GM12878 (cell line): Measurements from ENCODE around the gene PACS2. TPM values are rescaled to one million over a fixed set of nuclear protein-coding genes. Genes with fewer than 3 reads are reported as not detected.

ENCODE experiments used
- ATAC-seq: fragments of 200-7000 bp; cut with Tn5 transposase; 3 replicates; pipeline ENCODE4 v1.9.1; 2020; ENCODE audit warnings: mild to moderate bottlenecking, moderate library complexity
- BruUV-seq: library from RNA; stranded (reverse); fragments of 400-500 nt; replicated peaks from 2 replicates; lab custom pipeline; 2021; lab: Mats Ljungman, UMichigan
- CTCF ChIA-PET: fragments of 300-600 bp; sonication (Branson Sonifier 250); formaldehyde crosslinking; extraction: SDS; loops from one replicate; lab custom pipeline; 2021; ENCODE audit warnings: inconsistent platforms; lab: Yijun Ruan, JAX
- POLR2A ChIA-PET: fragments of 350-600 bp; formaldehyde crosslinking; extraction: SDS; loops from one replicate; lab custom pipeline; 2021; ENCODE audit warnings: inconsistent platforms; lab: Charles Lee
- RAD21 ChIA-PET: fragments of 300-600 bp; sonication (Branson Sonifier 250); formaldehyde crosslinking; loops from one replicate; lab custom pipeline; 2023; ENCODE audit warnings: antibody characterized with exemption; ENCODE audit not compliant: unreplicated experiment; lab: Charles Lee
- SMC1A ChIA-PET: fragments of 300-600 bp; sonication (Branson Sonifier 250); formaldehyde crosslinking; loops from one replicate; lab custom pipeline; 2023; ENCODE audit not compliant: unreplicated experiment, uncharacterized antibody; lab: Charles Lee
- DNase-seq: peaks from one replicate; pipeline ENCODE4 v3.0.0-alpha.2; 2011; ENCODE audit warnings: low read depth, low spot score
- FAIRE-seq: peaks from 3 replicates; lab custom pipeline; 2011; peaks lifted over from hg19 to GRCh38; lab: Jason Lieb, UNC
- H2AFZ ChIP-seq: 2 replicates; pipeline ENCODE4 v1.6.0; 2011; ENCODE audit warnings: low read depth, low read length, control low read depth; ENCODE audit not compliant: control insufficient read depth
- H3K27ac ChIP-seq: 2 replicates; pipeline ENCODE4 v1.5.1; 2011; ENCODE audit warnings: control low read depth; ENCODE audit not compliant: control insufficient read depth, insufficient read depth
- H3K27me3 ChIP-seq, 2 experiments: replicated peaks in 1 of 2; 2 replicates each; pipeline versions ENCODE4 v1.6.0 to v1.6.1; 2011; ENCODE audit warnings: low read length in 1 of 2; ENCODE audit not compliant: control insufficient read depth in 2 of 2, insufficient read depth in 2 of 2
- H3K36me3 ChIP-seq, 2 experiments: 2 replicates each; pipeline ENCODE4 v1.5.1; 2011; ENCODE audit warnings: low read length in 1 of 2; ENCODE audit not compliant: control insufficient read depth in 2 of 2, insufficient read depth in 2 of 2
- H3K4me1 ChIP-seq: 2 replicates; pipeline ENCODE4 v1.6.1; 2011; ENCODE audit warnings: mild to moderate bottlenecking, low read length, moderate library complexity, mixed read lengths; ENCODE audit not compliant: control insufficient read depth, insufficient read depth
- H3K4me2 ChIP-seq: 2 replicates; pipeline ENCODE4 v1.6.0; 2011; ENCODE audit warnings: control low read depth; ENCODE audit not compliant: control insufficient read depth, insufficient read depth
- H3K4me3 ChIP-seq: fragments of 200-600 bp; sonication (generic); 2 replicates; pipeline ENCODE4 v1.5.1; 2016
- H3K79me2 ChIP-seq: 2 replicates; pipeline ENCODE4 v1.6.0; 2011; ENCODE audit warnings: low read length; ENCODE audit not compliant: control insufficient read depth, insufficient read depth
- H3K9ac ChIP-seq: 2 replicates; pipeline ENCODE4 v1.8.0; 2011; ENCODE audit warnings: low read length, control low read depth, mixed read lengths; ENCODE audit not compliant: control insufficient read depth, insufficient read depth
- H3K9me3 ChIP-seq: replicated peaks from 3 replicates; pipeline ENCODE4 v1.5.1; 2011; ENCODE audit warnings: mild to moderate bottlenecking, low read length; ENCODE audit not compliant: control insufficient read depth, insufficient read depth
- H4K20me1 ChIP-seq: 2 replicates; pipeline ENCODE4 v1.6.0; 2011; ENCODE audit not compliant: control insufficient read depth, insufficient read depth
- CHD1 ChIP-seq: IDR thresholded peaks from 2 replicates; pipeline ENCODE4 v1.6.1; 2012; ENCODE audit warnings: low read depth, low read length, improper control_type of control experiment
- GATAD2B ChIP-seq: fragments of 450-650 bp; conservative IDR thresholded peaks from 2 replicates; pipeline ENCODE4 v1.6.1; 2017; ENCODE audit warnings: low read depth, mild to moderate bottlenecking, moderate library complexity
- JUND ChIP-seq: IDR thresholded peaks from 2 replicates; pipeline ENCODE4 v1.6.1; 2012; ENCODE audit warnings: low read depth, mild to moderate bottlenecking, low read length, improper control_type of control experiment, moderate library complexity
- NFXL1 ChIP-seq: fragments of 450-650 bp; IDR thresholded peaks from 2 replicates; pipeline ENCODE4 v1.6.1; 2017; ENCODE audit warnings: antibody characterized with exemption, mild to moderate bottlenecking, borderline replicate concordance
- NFYB ChIP-seq: IDR thresholded peaks from 2 replicates; pipeline ENCODE4 v1.6.1; 2011; ENCODE audit warnings: low read depth, mild to moderate bottlenecking, low read length, improper control_type of control experiment, moderate library complexity; ENCODE audit not compliant: insufficient read depth
- NR2C1 ChIP-seq: fragments of 450-650 bp; IDR thresholded peaks from 2 replicates; pipeline ENCODE4 v1.6.1; 2017; ENCODE audit warnings: antibody characterized with exemption, mild to moderate bottlenecking, moderate library complexity
- PAX8 ChIP-seq: fragments of 450-650 bp; IDR thresholded peaks from 2 replicates; pipeline ENCODE4 v1.6.1; 2017; ENCODE audit warnings: mild to moderate bottlenecking, moderate library complexity
- RBBP5 ChIP-seq: fragments of 200-600 bp; sonication (generic); conservative IDR thresholded peaks from 2 replicates; pipeline ENCODE4 v1.6.1; 2016
- STAT3 ChIP-seq: IDR thresholded peaks from 2 replicates; pipeline ENCODE4 v1.6.1; 2011; ENCODE audit warnings: low read depth, low read length, improper control_type of control experiment
- ZNF274 ChIP-seq: IDR thresholded peaks from one replicate; pipeline ENCODE4 v1.8.0; 2011; ENCODE audit not compliant: insufficient read length, insufficient read depth
- whole genome bisulfite sequencing: methylation state at CpG from one replicate; pipeline ENCODE4 v1.1.6; 2016; ENCODE audit warnings: low lambda C conversion rate; ENCODE audit not compliant: insufficient replicate concordance, insufficient coverage; ENCODE audit errors: missing lambda C conversion rate; 5-methylcytosine and 5-hydroxymethylcytosine counted together
- in situ Hi-C: fragments of 300-500 bp; cut with MboI; formaldehyde crosslinking; loops from 9 replicates; pipeline ENCODE4 v1.14.3; 2018; ENCODE audit warnings: mixed read lengths
- intact Hi-C: fragments of 100-400 bp; cut with micrococcal nuclease; formaldehyde crosslinking; loops from one replicate; pipeline ENCODE4 v1.14.2; 2022; ENCODE audit not compliant: unreplicated experiment
- polyA plus RNA-seq, 11 experiments: library from polyadenylated mRNA; depleted of rRNA in 4 of 11; unstranded in 6 of 11; stranded (reverse) in 5 of 11; fragments of >200 nt; fragmentation: Nextera tagmentation in 4 of 11; fragmentation: Illumina TruSeq in 1 of 11; extraction: Ambion mirVana in 4 of 11; extraction: Trizol in 1 of 11; gene quantifications; 1 replicate in 1 of 11; 2 replicates in 10 of 11; pipeline versions ENCODE4 v1.2.1 to v1.2.3, GENCODE V29; 2011 to 2016; ENCODE audit warnings: inconsistent platforms in 2 of 11, missing spikeins in 2 of 11, low read depth in 1 of 11
- total RNA-seq, 4 experiments: library from RNA; depleted of rRNA in 3 of 4; stranded (reverse); fragments of >200 nt in 3 of 4; fragmentation: Illumina TruSeq in 1 of 4; extraction: Trizol in 1 of 4; gene quantifications; 2 replicates each; pipeline versions ENCODE4 v1.2.1 to v1.2.3, GENCODE V29; 2013 to 2021
- TF ChIP-seq, protein P1 (sequence below): fragments of 450-650 bp; IDR thresholded peaks from 2 replicates; pipeline ENCODE4 v1.6.1; 2017; ENCODE audit warnings: borderline replicate concordance
- TF ChIP-seq, protein P2 (sequence below): fragments of 450-650 bp; IDR thresholded peaks from 2 replicates; pipeline ENCODE4 v1.6.1; 2016; ENCODE audit warnings: mild to moderate bottlenecking
- TF ChIP-seq, protein P3 (sequence below): IDR thresholded peaks from 2 replicates; pipeline ENCODE4 v1.6.1; 2011; ENCODE audit warnings: low read depth, mild to moderate bottlenecking, low read length, moderate library complexity, borderline replicate concordance; ENCODE audit errors: extremely low read depth
- TF ChIP-seq, protein P4 (sequence below): IDR thresholded peaks from 2 replicates; pipeline ENCODE4 v1.6.1; 2012; ENCODE audit warnings: low read depth, low read length, improper control_type of control experiment

Gene PACS2
- total and polyA plus RNA-seq, 10 of the 15 experiments (the other 5 are each of a cell fraction or from before 2014, with no cell fraction given), result 0.21 to 37.3 (median 9.4) TPM

GRCh38 chr14:105354541-105354940 lies 40.0 kb downstream of the PACS2 start:
- no TSS peak for BruUV-seq
- no peaks in the 10 kb centered on the region; the same call in 1 of the 2 replicates for H4K20me1 ChIP-seq
- POLR2A ChIA-PET, result no interaction called here
- no peak for ATAC-seq
- H3K36me3 ChIP-seq, result no peaks in the 10 kb centered on the region
- intact Hi-C loops (no loop called here), in situ Hi-C loops (loop anchor here (5.0 kb wide), 1 partner anchor 152 kb away; no protein-coding TSS in a partner anchor)
- H3K4me2 ChIP-seq, result no peak overlapping the region
- no peak overlapping the region for H3K4me3 ChIP-seq
- H2AFZ ChIP-seq, result no peak overlapping the region
- H3K9me3 ChIP-seq, result no peaks in the 10 kb centered on the region
- WGBS, result 96% methylated on average over 20 of the region's 20 CpGs
- H3K27me3 ChIP-seq, result no peaks in the 10 kb centered on the region
- RAD21 ChIA-PET, result no interaction called here
- TF ChIP-seq, protein P1, sequence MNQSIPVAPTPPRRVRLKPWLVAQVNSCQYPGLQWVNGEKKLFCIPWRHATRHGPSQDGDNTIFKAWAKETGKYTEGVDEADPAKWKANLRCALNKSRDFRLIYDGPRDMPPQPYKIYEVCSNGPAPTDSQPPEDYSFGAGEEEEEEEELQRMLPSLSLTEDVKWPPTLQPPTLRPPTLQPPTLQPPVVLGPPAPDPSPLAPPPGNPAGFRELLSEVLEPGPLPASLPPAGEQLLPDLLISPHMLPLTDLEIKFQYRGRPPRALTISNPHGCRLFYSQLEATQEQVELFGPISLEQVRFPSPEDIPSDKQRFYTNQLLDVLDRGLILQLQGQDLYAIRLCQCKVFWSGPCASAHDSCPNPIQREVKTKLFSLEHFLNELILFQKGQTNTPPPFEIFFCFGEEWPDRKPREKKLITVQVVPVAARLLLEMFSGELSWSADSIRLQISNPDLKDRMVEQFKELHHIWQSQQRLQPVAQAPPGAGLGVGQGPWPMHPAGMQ, result no peak
- TF ChIP-seq, protein P2, sequence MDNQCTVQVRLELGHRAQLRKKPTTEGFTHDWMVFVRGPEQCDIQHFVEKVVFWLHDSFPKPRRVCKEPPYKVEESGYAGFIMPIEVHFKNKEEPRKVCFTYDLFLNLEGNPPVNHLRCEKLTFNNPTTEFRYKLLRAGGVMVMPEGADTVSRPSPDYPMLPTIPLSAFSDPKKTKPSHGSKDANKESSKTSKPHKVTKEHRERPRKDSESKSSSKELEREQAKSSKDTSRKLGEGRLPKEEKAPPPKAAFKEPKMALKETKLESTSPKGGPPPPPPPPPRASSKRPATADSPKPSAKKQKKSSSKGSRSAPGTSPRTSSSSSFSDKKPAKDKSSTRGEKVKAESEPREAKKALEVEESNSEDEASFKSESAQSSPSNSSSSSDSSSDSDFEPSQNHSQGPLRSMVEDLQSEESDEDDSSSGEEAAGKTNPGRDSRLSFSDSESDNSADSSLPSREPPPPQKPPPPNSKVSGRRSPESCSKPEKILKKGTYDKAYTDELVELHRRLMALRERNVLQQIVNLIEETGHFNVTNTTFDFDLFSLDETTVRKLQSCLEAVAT, result no peak
- CTCF ChIA-PET, result no interaction called here
- H3K27ac ChIP-seq, result no peak overlapping the region
- FAIRE-seq, result no peak
- SMC1A ChIA-PET, result no interaction called here
- no peaks in the 10 kb centered on the region for H3K79me2 ChIP-seq
- no peak overlapping the region for H3K9ac ChIP-seq
- no peaks in the 10 kb centered on the region; the same call in 1 of the 2 replicates for H3K4me1 ChIP-seq
- no peak for DNase-seq

- ATAC-seq, result no peak
- CTCF ChIA-PET, result no interaction called here
- TF ChIP-seq NFYB (no peak), NR2C1 (no peak), RBBP5 (no peak), CHD1 (no peak), NFXL1 (no peak), JUND (no peak), PAX8 (no peak), ZNF274 (no peak), STAT3 (no peak), GATAD2B (no peak)
- TF ChIP-seq, protein P3, sequence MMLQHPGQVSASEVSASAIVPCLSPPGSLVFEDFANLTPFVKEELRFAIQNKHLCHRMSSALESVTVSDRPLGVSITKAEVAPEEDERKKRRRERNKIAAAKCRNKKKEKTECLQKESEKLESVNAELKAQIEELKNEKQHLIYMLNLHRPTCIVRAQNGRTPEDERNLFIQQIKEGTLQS, result no peak
- TF ChIP-seq, protein P4, sequence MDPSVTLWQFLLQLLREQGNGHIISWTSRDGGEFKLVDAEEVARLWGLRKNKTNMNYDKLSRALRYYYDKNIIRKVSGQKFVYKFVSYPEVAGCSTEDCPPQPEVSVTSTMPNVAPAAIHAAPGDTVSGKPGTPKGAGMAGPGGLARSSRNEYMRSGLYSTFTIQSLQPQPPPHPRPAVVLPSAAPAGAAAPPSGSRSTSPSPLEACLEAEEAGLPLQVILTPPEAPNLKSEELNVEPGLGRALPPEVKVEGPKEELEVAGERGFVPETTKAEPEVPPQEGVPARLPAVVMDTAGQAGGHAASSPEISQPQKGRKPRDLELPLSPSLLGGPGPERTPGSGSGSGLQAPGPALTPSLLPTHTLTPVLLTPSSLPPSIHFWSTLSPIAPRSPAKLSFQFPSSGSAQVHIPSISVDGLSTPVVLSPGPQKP, result no peak
Observed at GRCh38 chr14:105355049-105355575, 40.6 kb downstream of the PACS2 start.

More at GRCh38 chr14:105355049-105355575, 40.6 kb downstream of the PACS2 start:
- no peaks in the 10 kb centered on the region; the same call in 1 of the 2 replicates for H4K20me1 ChIP-seq
- H3K4me3 ChIP-seq, result no peak overlapping the region
- H3K4me2 ChIP-seq, result no peak overlapping the region
- RAD21 ChIA-PET, result no interaction called here
- SMC1A ChIA-PET, result no interaction called here
- no peaks in the 10 kb centered on the region for H3K79me2 ChIP-seq
- FAIRE-seq, result no peak
- BruUV-seq, result no TSS peak
- in situ Hi-C loops, result no loop called here
- no peaks in the 10 kb centered on the region for H3K27me3 ChIP-seq
- no peak overlapping the region for H3K27ac ChIP-seq
- no peak overlapping the region for H3K9ac ChIP-seq
- no peaks in the 10 kb centered on the region for H3K9me3 ChIP-seq
- intact Hi-C loops, result no loop called here
- WGBS, result 90% methylated on average over 27 of the region's 27 CpGs
- H3K4me1 ChIP-seq, result no peaks in the 10 kb centered on the region; the same call in 1 of the 2 replicates
- no peak overlapping the region for H2AFZ ChIP-seq
- no peak for DNase-seq
- no peaks in the 10 kb centered on the region for H3K36me3 ChIP-seq
- POLR2A ChIA-PET, result no interaction called here
